SH-SY5Y (cell line): ENCODE data around the gene RASIP1.

Source experiments
- GATA2 ChIP-seq: IDR thresholded peaks from 2 replicates; pipeline ENCODE4 v1.6.1; 2011; ENCODE audit warnings: mild to moderate bottlenecking, low read depth, low read length
- GATA3 ChIP-seq: IDR thresholded peaks from 2 replicates; pipeline ENCODE4 v1.6.1; 2011; ENCODE audit warnings: low read depth, mild to moderate bottlenecking, low read length, moderate library complexity

DNA sequence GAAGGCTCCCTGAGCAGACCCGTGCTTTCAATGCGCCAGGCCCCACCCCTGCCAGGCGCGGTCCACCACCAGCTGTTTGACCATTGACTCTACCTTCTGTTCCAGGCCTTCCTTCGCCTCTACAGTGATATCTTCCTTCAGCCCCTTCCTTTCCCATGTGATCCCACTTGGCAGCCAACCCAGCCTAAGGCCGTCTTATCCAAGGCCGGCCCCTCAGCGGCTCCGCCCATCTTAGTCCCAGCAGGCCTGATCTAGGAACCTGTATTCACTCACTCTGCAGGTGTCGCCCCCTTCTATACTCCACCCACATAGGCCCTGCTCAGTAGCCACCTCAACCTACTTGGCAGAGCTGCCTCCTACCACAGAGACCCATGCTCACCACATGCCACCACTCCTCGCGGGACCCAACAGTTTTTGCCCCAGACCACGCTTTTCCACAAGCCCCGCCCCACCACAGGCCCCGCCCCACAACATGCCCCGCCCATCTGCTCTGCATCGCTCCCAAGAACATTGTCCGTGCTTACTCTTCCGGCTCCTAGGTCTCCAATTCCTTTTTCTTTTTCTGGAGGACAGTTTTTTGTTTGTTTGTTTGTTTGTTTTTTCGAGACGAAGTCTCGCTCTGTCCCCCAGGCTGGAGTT lies 2.9 kb downstream of the RASIP1 start:
- TF ChIP-seq GATA2 (no peak), GATA3 (no peak)
